ENCODE results near the gene FADS2. TPM values are rescaled to one million over a fixed set of nuclear protein-coding genes. Genes with fewer than 3 reads are reported as not detected.
A peak's percentile ranks its signal among the peaks of the same experiment; 100 is the strongest.

The FADS2 gene
- total and polyA plus RNA-seq, 12 donors = 12.2 to 37.0 (median 23.5) TPM

GRCh38 chr11:61854966-61855714 is 27.0 kb downstream of the FADS2 start:
- 88% methylated on average over 14 of the region's 14 CpGs for WGBS, 2 donors
- DNase-seq = no peak

GRCh38 chr11:61855939-61856680 is 28.0 kb downstream of the FADS2 start:
- peaks cover 3 to 42% (median 25%) of the 10 kb centered on the region in 9 donors for H3K4me1 ChIP-seq
- no peaks in the 10 kb centered on the region for H3K9me3 ChIP-seq
- H3K36me3 ChIP-seq = peaks cover 0 to 78% (median 0%) of the 10 kb centered on the region in 9 donors
- WGBS, 2 donors = 86 to 87% methylated on average over 12 of the region's 12 CpGs
- no peak for DNase-seq
- H3K27ac ChIP-seq = no peak overlapping the region
- H3K4me3 ChIP-seq = no peak overlapping the region
- intact Hi-C loops (cut with DNase I) = no loop called here
- TF ChIP-seq CTCF (IDR thresholded peaks at IDR 0.05) = no peak
- H3K27me3 ChIP-seq = no peaks in the 10 kb centered on the region
- no peak for ATAC-seq

More at GRCh38 chr11:61854966-61855714, 27.0 kb downstream of the FADS2 start:
- Histone ChIP-seq H3K9me3 (no peaks in the 10 kb centered on the region), H3K4me3 (no peak overlapping the region), H3K4me1 (peaks cover 5 to 41% (median 24%) of the 10 kb centered on the region in 9 donors), H3K27me3 (no peaks in the 10 kb centered on the region), H3K36me3 (peaks cover 0 to 71% (median 0%) of the 10 kb centered on the region in 9 donors), H3K27ac (no peak overlapping the region)
- intact Hi-C loops (cut with DNase I) = loop anchor here in 2 of 10 donors (5.0 kb wide), 1 partner anchor 38 kb away; the partner anchor contains the start of gene FADS1 (in 2 of the 2)
- TF ChIP-seq CTCF (IDR thresholded peaks at IDR 0.05) = no peak
- peak in 1 of 8 donors; percentile 12 for ATAC-seq

DNA sequence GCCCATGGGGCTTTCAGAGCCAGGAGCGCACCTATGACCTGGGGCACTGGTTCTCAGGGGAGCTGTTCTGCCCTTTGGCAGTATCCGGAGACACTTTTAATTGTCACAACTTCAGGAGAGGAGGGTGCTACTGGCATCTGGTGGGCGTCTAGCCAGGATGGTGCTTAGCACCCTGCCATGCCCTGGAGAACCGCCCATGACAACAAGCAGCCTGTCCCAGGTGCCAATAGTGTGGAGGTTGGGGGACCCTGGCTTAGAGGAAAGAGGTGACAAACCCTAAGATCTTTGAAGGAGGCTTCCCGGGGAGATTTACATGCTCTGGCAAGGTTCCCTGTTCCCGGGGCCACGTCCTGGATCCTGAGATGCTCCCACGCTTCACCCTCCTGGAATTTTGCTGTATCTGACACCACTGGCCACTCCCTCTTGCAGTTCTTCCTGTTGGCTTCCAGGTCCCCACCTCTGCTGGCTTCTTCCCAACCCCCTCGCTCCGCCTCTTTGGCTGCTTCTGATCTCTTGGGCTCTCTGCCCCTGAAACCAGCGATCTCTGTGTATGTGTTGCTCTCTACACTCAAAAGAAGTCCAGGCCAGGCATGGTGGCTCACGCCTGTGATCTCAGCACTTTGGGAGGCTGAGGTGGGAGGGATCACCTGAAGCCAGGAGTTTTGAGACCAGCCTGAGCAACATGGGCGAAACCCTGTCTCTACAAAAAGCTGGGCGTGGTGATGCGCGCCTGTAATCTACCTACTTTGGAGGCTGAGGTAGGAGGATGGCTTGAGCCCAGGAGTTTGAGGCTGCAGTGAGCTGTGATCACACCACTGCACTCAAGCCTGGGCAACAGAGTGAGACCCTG is 32.2 kb downstream of the FADS2 start:
- H3K27me3 ChIP-seq = no peaks in the 10 kb centered on the region
- peaks cover 0 to 71% (median 0%) of the 10 kb centered on the region in 9 donors for H3K36me3 ChIP-seq
- WGBS, 2 donors = 50 to 52% methylated on average over 16 of the region's 16 CpGs
- no peak for TF ChIP-seq CTCF (IDR thresholded peaks at IDR 0.05)
- ATAC-seq (peak; percentile 45 to 82 (median 72)), DNase-seq (peak; percentile 81 to 83)
- H3K4me1 ChIP-seq = peaks cover 6 to 27% (median 14%) of the 10 kb centered on the region in 9 donors
- H3K27ac ChIP-seq = peak overlapping the region in 8 of 10 donors; percentile 38 to 88 (median 68)
- intact Hi-C loops (cut with DNase I) = loop anchor here in 4 of 10 donors (1.0 to 10.0 kb wide), 4 partner anchors 18 to 45 kb away; partner anchors contain the start of genes FADS1 (in 2 of the 4) and FADS2 (in 1 of the 4)
- no peak overlapping the region for H3K4me3 ChIP-seq
- H3K9me3 ChIP-seq = no peaks in the 10 kb centered on the region

Measured in heart right ventricle (tissue), 16 donors.